Activated effector memory CD4-positive, alpha-beta T cell treated with Interleukin-2 at 50 U/mL for 16 hours (primary cell): ENCODE measurements around the gene SESN1.

Experiments
- DNase-seq: peaks from one replicate; pipeline ENCODE4 v3.0.0-alpha.2; 2020

The SESN1 gene

GRCh38 chr6:109024784-109025183 is 69.9 kb downstream of the SESN1 start:
- DNase-seq = no peak

GRCh38 chr6:109024368-109024767 is 70.3 kb downstream of the SESN1 start:
- no peak for DNase-seq

DNA sequence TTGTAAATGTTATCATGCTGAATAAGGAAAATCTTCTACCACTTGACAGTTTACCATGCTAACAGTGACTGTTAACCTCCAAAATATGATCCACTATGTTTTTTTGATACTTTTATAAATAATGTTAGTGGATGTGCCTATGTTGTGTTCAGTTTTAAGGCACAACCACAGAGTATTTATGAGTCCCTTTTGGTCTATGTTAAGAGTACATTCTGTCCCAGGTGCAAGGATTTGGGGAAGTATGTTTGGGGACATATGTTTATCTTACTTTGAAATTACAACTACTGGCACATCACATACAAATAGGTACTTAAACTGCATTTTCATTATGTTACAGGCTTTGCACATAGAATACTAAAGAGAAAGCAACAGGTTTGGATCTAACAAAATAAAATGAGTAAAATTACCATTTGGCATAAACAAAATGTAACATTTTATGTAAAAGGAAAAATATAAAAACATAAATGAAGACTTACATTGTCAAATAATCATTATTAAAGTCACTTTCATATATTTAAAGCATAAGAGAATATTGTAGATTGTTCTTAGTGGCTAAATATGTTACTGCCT is 71.2 kb downstream of the SESN1 start:
- DNase-seq = no peak

DNA sequence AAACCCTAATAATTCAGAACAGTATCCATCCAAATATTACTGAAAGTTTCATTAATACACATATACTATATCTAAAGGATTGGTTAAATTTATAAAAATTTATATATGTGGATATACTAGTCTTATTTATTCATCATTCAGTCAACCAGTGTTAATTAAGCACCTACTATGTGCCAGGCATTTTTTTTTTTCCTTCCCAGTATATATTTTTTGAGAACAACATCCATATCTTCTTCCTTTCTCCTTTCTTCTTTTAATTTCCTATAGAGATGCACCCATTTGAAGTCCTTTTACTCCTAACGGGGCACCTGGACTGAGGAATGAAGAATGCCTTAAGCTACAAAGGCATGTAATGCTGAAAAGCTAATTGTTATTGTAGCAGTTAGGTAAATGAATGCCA is 72.8 kb downstream of the SESN1 start:
- no peak for DNase-seq

DNA sequence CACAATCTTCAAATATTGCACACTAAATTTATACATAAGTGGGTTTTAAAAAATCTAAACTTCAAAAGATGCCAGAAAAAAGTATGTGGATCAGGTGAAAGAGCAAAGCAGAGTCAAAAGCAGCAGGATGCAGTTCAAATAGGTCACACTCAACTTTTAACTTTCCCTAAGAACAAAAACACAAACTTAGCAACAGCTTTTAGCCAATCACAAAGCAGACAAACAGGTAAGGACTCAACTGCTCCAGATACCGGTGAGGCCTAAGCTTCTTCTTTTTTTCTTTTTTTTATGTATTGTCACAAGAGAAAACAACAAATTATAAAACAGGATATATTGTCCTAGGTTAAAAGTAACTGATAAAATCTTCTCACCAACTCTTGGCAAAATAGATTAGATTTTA is 74.7 kb downstream of the SESN1 start:
- DNase-seq = no peak

GRCh38 chr6:109015176-109015575 is 79.5 kb downstream of the SESN1 start:
- DNase-seq = no peak

- no peak for DNase-seq
Measured at GRCh38 chr6:109014606-109015005, 80.0 kb downstream of the SESN1 start.

DNA sequence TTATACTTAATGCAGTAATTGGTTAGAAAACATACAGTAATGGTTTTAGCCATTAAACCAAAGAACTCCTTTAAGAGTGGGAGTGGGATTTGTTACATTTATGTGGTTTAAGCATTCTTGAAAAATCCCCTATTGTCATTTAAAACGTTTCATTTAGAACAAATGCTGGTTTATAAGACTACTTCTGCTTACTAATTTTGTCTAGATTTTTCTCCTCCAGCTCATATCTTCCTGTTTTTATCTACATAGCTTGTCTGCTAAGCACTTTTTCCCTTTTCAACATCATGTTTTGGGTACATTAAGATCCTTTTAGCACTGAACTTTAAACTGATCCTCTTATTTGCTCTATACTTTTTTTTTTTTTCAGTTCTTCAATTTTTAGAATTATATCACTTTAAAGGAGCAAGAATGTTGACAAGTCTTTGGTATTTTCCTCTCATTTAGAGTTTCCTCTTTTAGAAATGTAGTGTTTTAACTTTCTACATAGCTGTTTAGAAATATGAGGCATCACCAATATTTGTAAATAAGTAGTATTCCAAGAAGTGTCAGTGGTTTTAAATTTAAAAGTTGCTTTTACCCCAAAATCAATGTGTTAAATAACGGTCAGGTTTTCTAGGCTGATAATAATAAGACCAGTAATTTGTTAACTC is 80.9 kb downstream of the SESN1 start:
- DNase-seq = no peak

- DNase-seq = no peak
Measured at GRCh38 chr6:109010705-109011102, 83.9 kb downstream of the SESN1 start.

DNA sequence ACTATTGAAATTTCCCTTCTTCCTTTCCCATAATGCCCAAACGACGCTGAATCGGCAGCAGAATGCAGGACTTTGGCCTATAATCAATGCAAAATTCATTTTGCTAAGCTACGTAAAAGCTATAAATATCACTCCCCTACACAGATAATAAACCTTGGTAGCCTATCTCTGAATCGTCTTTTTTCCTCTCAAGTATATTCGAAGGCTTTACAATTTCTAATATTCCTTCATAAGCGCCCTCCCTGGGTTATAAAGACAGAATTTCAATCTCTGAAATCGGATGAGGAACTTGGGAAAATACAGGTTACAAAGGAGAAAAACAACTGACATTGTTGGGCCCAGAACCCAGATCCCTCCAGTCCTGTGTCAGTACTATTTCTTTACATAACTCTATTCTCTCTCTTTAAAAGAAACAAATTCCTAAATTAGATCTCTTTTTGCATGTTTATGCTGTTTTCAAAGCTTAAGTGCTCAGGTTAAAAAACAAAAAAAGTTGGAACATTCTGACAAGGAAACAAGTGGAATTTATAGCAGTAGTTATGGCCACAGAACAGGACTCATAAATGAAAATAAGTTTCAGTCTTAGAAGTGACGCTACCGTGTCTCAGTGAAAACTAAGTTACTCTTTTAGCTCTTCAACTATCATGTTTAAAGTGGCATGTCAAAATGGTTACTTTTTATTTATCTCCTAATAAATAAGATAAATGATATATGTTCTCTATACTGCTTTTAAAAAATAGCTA is 84.5 kb downstream of the SESN1 start:
- DNase-seq = no peak

DNA sequence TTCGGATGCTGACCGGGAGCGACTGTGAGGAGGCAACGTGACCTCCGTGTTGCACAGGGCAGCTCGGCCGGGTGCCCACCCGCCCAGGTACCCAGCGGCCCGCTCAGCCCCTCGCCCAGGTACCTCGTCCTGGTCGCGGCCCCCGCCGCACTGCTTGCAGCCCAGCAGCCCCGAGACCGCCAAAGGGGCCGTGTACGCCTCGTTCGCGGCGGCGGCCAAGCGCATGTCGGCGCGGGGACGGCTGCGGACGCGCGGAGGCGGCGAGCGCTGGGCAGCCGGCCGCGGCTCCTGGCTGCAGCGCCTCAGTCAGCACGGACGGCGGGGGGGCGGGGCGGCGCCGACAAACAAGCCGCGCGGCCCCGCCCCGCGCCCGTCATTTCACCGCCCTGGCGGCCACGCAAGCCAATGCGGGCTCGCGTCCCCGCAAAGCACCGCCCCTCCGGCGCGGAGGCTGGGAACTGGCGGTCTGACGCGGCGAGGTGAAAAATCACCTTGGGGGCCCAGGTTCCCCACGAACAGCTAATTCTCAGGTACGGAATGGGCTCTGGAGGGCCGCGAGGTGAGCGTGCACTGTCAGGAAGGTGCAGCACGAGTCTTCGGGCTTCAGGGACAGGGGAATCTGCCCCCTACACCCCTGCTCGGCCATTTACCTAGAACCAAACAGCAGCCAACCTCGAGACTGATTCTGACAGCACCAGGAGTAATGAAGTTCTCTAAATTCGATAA is 85.2 kb downstream of the SESN1 start:
- DNase-seq = peak; percentile 89

GRCh38 chr6:109008537-109009235 is 86.0 kb downstream of the SESN1 start:
- no peak for DNase-seq

DNA sequence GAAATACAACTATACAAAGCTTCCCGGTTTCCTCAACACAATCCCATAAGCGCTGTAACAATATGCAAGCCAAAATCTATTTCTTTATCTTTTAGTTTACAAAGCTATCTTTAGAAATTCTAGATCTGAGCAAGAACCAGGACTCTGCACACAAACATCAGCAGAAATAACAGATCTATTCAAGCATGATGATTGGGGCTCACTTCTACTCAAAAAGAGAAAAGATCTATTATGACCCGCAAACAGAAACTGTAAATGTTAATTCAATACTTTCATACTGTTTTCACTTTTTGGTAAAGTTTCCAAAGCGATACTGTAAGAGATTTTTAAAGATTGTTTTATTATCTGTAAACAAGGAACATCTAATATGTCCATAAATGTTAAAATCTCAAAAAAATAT is 86.6 kb downstream of the SESN1 start:
- no peak for DNase-seq

- DNase-seq = no peak
Measured at GRCh38 chr6:109007521-109007920, 87.1 kb downstream of the SESN1 start.

DNA sequence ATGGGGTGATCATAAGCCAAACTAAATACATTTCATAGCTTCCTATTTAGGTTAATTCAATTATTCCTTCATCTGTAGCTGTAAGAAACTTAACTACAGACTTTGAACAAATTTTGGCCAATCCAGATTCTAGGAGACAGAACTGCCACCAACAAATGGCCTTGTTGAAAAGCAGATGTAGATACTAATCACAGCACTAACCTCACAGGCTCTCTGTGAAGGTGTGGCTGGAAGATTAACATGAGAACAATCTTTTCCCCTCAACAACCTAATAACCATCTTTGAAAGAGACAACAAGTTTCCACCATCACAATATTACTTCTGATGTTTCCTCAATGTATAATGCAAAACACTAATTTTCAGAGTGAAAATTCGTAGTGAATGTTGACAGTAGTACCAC is 87.8 kb downstream of the SESN1 start:
- DNase-seq = no peak

DNA sequence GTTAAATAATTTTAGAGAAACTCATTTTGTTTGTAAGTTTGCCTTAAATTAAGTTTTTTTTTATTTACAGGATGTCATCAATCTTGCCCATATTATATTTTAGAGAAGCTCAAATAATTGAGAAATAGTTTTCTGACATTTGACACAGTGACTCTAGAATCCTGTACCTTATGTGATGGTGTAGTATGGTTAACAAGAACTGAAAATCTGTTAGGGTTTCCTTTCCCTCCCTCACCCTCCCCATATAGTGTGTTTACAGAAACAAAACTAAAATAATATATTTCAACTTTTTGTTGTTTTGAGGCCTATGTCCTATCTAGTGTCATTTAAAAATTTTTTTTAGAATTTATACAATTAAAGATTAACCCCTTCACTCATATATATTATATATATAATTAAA is 91.8 kb downstream of the SESN1 start:
- no peak for DNase-seq

DNA sequence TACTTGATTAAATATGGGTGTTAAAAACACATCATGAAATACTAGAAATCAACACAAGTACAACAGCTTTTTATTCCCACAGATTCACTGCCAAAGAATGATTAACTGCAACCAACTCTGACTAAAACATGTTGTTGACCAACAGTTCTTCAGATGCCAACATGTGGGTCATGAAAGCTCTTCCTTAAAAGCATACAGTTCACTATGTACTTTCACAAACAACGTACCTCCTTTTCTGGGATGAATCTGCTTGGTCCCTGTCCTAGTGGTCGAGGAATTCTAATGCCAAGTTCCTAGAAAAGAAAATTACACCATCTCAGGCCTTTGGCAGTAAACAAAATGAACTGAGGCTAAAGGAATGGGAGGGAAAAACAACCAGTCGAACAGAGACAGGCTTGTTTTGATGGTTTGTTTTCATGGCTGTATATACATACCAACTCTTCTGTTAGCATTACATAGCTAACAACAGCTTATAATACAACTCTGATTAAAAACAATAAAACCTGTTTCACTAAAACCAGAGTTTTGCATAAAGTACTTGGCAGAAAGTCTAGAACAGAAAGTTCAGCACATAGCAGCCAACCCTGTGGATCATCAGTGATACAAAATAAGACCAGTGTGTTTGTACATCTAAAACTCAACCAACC is 92.5 kb downstream of the SESN1 start:
- no peak for DNase-seq

GRCh38 chr6:109001291-109001894 is 93.3 kb downstream of the SESN1 start:
- DNase-seq = no peak

- no peak for DNase-seq
Measured at GRCh38 chr6:109000289-109000688, 94.4 kb downstream of the SESN1 start.

GRCh38 chr6:108999428-108999827 is 95.2 kb downstream of the SESN1 start:
- DNase-seq = no peak

DNA sequence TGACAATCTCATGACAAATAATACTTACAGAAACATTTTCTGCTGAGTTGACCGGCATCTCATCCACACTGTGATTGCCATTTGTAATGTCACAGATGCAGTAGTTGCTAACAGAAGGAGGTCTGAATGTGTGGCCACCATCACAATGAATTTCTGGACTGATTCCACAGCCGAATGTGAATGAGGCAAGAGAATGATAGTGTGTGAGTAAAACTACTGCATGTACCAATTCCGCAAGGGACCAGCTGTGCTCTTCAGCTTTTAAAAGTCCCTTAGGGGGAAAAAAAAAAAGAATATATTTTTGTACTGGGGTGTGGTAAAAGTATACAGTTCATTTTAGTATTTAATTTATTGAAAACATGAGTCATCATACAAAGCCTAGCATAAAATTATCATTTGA is 96.2 kb downstream of the SESN1 start:
- DNase-seq = no peak

DNA sequence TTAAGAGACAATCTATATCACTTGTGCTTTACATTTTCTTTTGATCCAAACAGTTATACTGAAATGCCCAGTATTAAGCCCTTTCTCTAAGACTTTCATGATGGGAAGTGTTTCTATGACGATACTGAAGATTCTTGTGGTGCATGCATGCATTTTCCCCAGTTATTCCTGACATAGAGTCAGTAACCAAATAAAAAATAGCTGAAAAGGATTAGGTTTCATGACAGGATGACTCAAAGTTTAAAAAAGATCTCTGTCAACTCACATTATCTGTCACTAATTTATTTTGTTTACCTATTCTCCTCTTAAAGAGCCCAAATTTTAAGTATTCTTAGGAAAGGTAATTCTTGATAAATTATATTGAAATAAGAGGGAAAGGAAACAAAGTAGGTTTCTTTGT is 98.4 kb downstream of the SESN1 start:
- DNase-seq = no peak
